CD14-positive monocyte (primary cell): ENCODE measurements around the gene MMEL1. TPM values are rescaled to one million over a fixed set of nuclear protein-coding genes. Genes with fewer than 3 reads are reported as not detected.

Experiments
- DNase-seq, 3 donors: peaks; one replicate each; pipeline ENCODE4 v3.0.0-alpha.2; 2011 to 2022
- H2AFZ ChIP-seq: 2 replicates; pipeline ENCODE4 v1.6.0; 2012; ENCODE audit warnings: mild to moderate bottlenecking, low read depth, low read length, inconsistent platforms; ENCODE audit not compliant: insufficient read depth, poor library complexity, severe bottlenecking
- H3K27ac ChIP-seq, 2 donors: 1 replicate in 1 of 2; 2 replicates in 1 of 2; pipeline ENCODE4 v1.5.1; 2012 to 2013; ENCODE audit warnings: low read length in 2 of 2, control low read depth in 1 of 2, inconsistent platforms in 1 of 2, low read depth in 1 of 2, mild to moderate bottlenecking in 1 of 2
- H3K27me3 ChIP-seq, 2 donors: one replicate each; pipeline versions ENCODE4 v1.6.0 to v1.6.1; 2011 to 2013; ENCODE audit warnings: low read length in 2 of 2; ENCODE audit not compliant: control insufficient read depth in 2 of 2, insufficient read depth in 2 of 2
- H3K36me3 ChIP-seq, 2 donors: replicated peaks in 1 of 2; 1 replicate in 1 of 2; 2 replicates in 1 of 2; pipeline versions ENCODE4 v1.5.1 to v1.6.1; 2012 to 2013; ENCODE audit warnings: low read length in 2 of 2, control low read depth in 1 of 2, inconsistent platforms in 1 of 2, mild to moderate bottlenecking in 1 of 2; ENCODE audit not compliant: insufficient read depth in 2 of 2, control insufficient read depth in 1 of 2
- H3K4me1 ChIP-seq, 2 donors: 1 replicate in 1 of 2; 2 replicates in 1 of 2; pipeline versions ENCODE4 v1.5.1 to v1.6.1; 2012 to 2013; ENCODE audit warnings: low read length in 2 of 2, control low read depth in 1 of 2, inconsistent platforms in 1 of 2, mild to moderate bottlenecking in 1 of 2, moderate library complexity in 1 of 2; ENCODE audit not compliant: insufficient read depth in 2 of 2, control insufficient read depth in 1 of 2
- H3K4me2 ChIP-seq: replicated peaks from 2 replicates; pipeline ENCODE3; 2012; ENCODE audit warnings: low read length, moderate library complexity, mild to moderate bottlenecking; ENCODE audit not compliant: poor library complexity, severe bottlenecking; ENCODE audit errors: extremely low read depth
- H3K4me3 ChIP-seq, 3 experiments: fragments of 200-600 bp in 1 of 3; sonication (generic) in 1 of 3; replicated peaks in 1 of 3; 1 replicate in 2 of 3; 2 replicates in 1 of 3; pipeline ENCODE4 v1.5.1; 2011 to 2013; ENCODE audit warnings: low read length in 3 of 3, mild to moderate bottlenecking in 3 of 3, control low read depth in 2 of 3, low read depth in 2 of 3, inconsistent platforms in 1 of 3, moderate library complexity in 1 of 3
- H3K79me2 ChIP-seq: 2 replicates; pipeline ENCODE4 v1.6.0; 2012; ENCODE audit warnings: mild to moderate bottlenecking, control low read depth, inconsistent platforms, low read length, moderate library complexity; ENCODE audit not compliant: insufficient read depth
- H3K9ac ChIP-seq: 2 replicates; pipeline ENCODE4 v1.6.0; 2017; ENCODE audit warnings: low read length, mild to moderate bottlenecking; ENCODE audit not compliant: insufficient read depth, poor library complexity, severe bottlenecking
- H3K9me3 ChIP-seq, 2 donors: replicated peaks in 1 of 2; 1 replicate in 1 of 2; 2 replicates in 1 of 2; pipeline versions ENCODE4 v1.5.1 to v1.6.1; 2012 to 2013; ENCODE audit warnings: low read length in 2 of 2, control low read depth in 1 of 2; ENCODE audit not compliant: control insufficient read depth in 1 of 2, insufficient read depth in 1 of 2
- H4K20me1 ChIP-seq: 2 replicates; pipeline ENCODE4 v1.6.0; 2012; ENCODE audit warnings: mild to moderate bottlenecking, low read length, control low read depth, moderate library complexity; ENCODE audit not compliant: insufficient read depth
- H3K27ac Mint-ChIP-seq, 7 donors: one replicate each; pipeline ENCODE4 v1.8.0; 2020; ENCODE audit warnings: mild to moderate bottlenecking in 7 of 7, mixed read lengths in 7 of 7, moderate library complexity in 6 of 7, inconsistent platforms in 2 of 7
- H3K27me3 Mint-ChIP-seq, 3 donors: one replicate each; pipeline ENCODE4 v1.8.0; 2021 to 2022; ENCODE audit warnings: low read depth in 3 of 3, mild to moderate bottlenecking in 3 of 3, mixed read lengths in 3 of 3, moderate library complexity in 3 of 3, inconsistent platforms in 1 of 3
- H3K36me3 Mint-ChIP-seq, 2 donors: one replicate each; pipeline ENCODE4 v1.8.0; 2020; ENCODE audit warnings: mixed read lengths in 2 of 2, inconsistent platforms in 1 of 2, mild to moderate bottlenecking in 1 of 2
- H3K4me1 Mint-ChIP-seq: one replicate; pipeline ENCODE4 v1.8.0; 2020; ENCODE audit warnings: mild to moderate bottlenecking, mixed read lengths
- H3K4me3 Mint-ChIP-seq, 2 donors: one replicate each; pipeline ENCODE4 v1.8.0; 2020; ENCODE audit warnings: mild to moderate bottlenecking in 2 of 2, mixed read lengths in 2 of 2, moderate library complexity in 1 of 2
- H3K9me3 Mint-ChIP-seq, 7 donors: one replicate each; pipeline ENCODE4 v1.8.0; 2020 to 2022; ENCODE audit warnings: mixed read lengths in 7 of 7, mild to moderate bottlenecking in 6 of 7, moderate library complexity in 6 of 7, inconsistent platforms in 2 of 7
- WGBS: methylation state at CpG from one replicate; pipeline ENCODE4 v1.1.5; 2013; ENCODE audit warnings: missing lambda C conversion rate; ENCODE audit not compliant: insufficient coverage; 5-methylcytosine and 5-hydroxymethylcytosine counted together
- intact Hi-C, 2 donors: fragments of 100-400 bp; cut with micrococcal nuclease; formaldehyde crosslinking; loops; one replicate each; pipeline versions ENCODE4 v1.15.0 to v1.15.1; 2023
- polyA plus RNA-seq, 3 donors: library from polyadenylated mRNA; depleted of rRNA in 1 of 3; unstranded in 2 of 3; stranded (reverse) in 1 of 3; fragments of 300-500 nt in 2 of 3; fragments of >200 nt in 1 of 3; fragmentation: Illumina TruSeq in 2 of 3; gene quantifications; 1 replicate in 2 of 3; 2 replicates in 1 of 3; pipeline ENCODE4 v1.2.3, GENCODE V29; 2012 to 2021
- TF ChIP-seq, protein P1 (sequence below): fragments of 200-600 bp; IDR thresholded peaks from one replicate; pipeline ENCODE4 v1.8.0; 2022; ENCODE audit warnings: antibody characterized with exemption, mild to moderate bottlenecking

MMEL1 gene
- polyA plus RNA-seq, 3 donors = 1.1 to 4.4 (median 1.9) TPM

GRCh38 chr1:2637442-2638145 is 4.8 kb upstream of the MMEL1 start:
- Histone ChIP-seq H3K4me3 (no peak overlapping the region), H3K27me3 (no peaks in the 10 kb centered on the region), H3K4me1 (peaks cover 9 to 12% of the 10 kb centered on the region in 2 donors), H3K27ac (no peak overlapping the region), H3K9me3 (peaks cover 11 to 26% of the 10 kb centered on the region in 2 donors), H2AFZ (no peak overlapping the region), H4K20me1 (no peaks in the 10 kb centered on the region), H3K36me3 (no peaks in the 10 kb centered on the region), H3K79me2 (no peaks in the 10 kb centered on the region), H3K4me2 (no peak overlapping the region), H3K9ac (no peak overlapping the region)
- WGBS = 82% methylated on average over 9 of the region's 10 CpGs
- no peaks in the 10 kb centered on the region for H3K36me3 Mint-ChIP-seq
- intact Hi-C loops = no loop called here
- H3K27ac Mint-ChIP-seq = peak overlapping the region in 1 of 7 donors; percentile 31
- DNase-seq = no peak
- H3K9me3 Mint-ChIP-seq = peaks cover 15 to 24% (median 19%) of the 10 kb centered on the region in 7 donors
- H3K27me3 Mint-ChIP-seq = peaks cover 5 to 29% (median 8%) of the 10 kb centered on the region in 3 donors
- H3K4me1 Mint-ChIP-seq = peaks cover 6% of the 10 kb centered on the region
- peak overlapping the region in 1 of 2 donors; percentile 5 for H3K4me3 Mint-ChIP-seq
- TF ChIP-seq, protein P1, sequence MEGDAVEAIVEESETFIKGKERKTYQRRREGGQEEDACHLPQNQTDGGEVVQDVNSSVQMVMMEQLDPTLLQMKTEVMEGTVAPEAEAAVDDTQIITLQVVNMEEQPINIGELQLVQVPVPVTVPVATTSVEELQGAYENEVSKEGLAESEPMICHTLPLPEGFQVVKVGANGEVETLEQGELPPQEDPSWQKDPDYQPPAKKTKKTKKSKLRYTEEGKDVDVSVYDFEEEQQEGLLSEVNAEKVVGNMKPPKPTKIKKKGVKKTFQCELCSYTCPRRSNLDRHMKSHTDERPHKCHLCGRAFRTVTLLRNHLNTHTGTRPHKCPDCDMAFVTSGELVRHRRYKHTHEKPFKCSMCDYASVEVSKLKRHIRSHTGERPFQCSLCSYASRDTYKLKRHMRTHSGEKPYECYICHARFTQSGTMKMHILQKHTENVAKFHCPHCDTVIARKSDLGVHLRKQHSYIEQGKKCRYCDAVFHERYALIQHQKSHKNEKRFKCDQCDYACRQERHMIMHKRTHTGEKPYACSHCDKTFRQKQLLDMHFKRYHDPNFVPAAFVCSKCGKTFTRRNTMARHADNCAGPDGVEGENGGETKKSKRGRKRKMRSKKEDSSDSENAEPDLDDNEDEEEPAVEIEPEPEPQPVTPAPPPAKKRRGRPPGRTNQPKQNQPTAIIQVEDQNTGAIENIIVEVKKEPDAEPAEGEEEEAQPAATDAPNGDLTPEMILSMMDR = no peak

GRCh38 chr1:2636733-2637132 is 3.9 kb upstream of the MMEL1 start:
- no peaks in the 10 kb centered on the region for H3K36me3 ChIP-seq
- H3K27me3 ChIP-seq = no peaks in the 10 kb centered on the region
- 87% methylated on average over 7 of the region's 7 CpGs for WGBS
- no peak overlapping the region for H3K4me3 ChIP-seq
- H4K20me1 ChIP-seq = no peaks in the 10 kb centered on the region
- intact Hi-C loops = no loop called here
- Mint-ChIP-seq H3K36me3 (no peaks in the 10 kb centered on the region), H3K4me1 (no peaks in the 10 kb centered on the region), H3K9me3 (peaks cover 15 to 24% (median 19%) of the 10 kb centered on the region in 7 donors), H3K27ac (no peak overlapping the region), H3K4me3 (no peak overlapping the region), H3K27me3 (peaks cover 5 to 32% (median 12%) of the 10 kb centered on the region in 3 donors)
- H3K4me2 ChIP-seq = no peak overlapping the region
- TF ChIP-seq, protein P1 = no peak
- H3K27ac ChIP-seq = no peak overlapping the region
- no peaks in the 10 kb centered on the region for H3K79me2 ChIP-seq
- H3K4me1 ChIP-seq = peaks cover under 1 to 4% of the 10 kb centered on the region in 2 donors
- no peak overlapping the region for H2AFZ ChIP-seq
- DNase-seq = no peak
- H3K9ac ChIP-seq = no peak overlapping the region
- H3K9me3 ChIP-seq = peaks cover 11 to 26% of the 10 kb centered on the region in 2 donors
